GM20000 (cell line): ENCODE measurements around the gene WDR41.
"Not testable (repeated sequence)": the region's sequence is repeated elsewhere in the genome, so short reads cannot be mapped to it uniquely, and the experiment has no call there.

Experiments
- DNase-seq: peaks from one replicate; pipeline ENCODE4 v3.0.0; 2012; ENCODE audit warnings: low spot score
- TF ChIP-seq, protein P1 (sequence below): IDR thresholded peaks from 2 replicates; pipeline ENCODE4 v1.5.1; 2012; ENCODE audit warnings: mild to moderate bottlenecking, control low read depth; ENCODE audit errors: extremely low read depth, missing control alignments

WDR41 gene

DNA sequence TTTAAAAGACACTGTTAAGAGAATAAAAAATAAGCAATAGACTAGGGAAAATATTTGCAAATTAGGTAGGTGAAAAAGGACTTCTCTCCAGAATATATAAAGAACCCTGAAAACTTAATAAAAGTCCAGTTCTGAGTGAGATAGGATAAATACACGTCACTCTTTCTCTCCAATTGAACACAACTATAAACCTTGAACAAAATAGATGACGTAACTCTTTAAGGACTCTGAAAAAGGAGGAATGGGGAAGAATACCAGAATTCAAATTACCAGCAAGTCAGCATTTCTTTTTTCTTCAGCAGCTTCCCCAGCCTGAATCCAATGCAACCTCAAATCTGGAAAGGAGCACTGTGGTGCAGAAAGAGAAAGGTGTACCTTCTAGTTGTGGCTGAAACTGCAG, 6.8 kb upstream of the WDR41 start:
- no peak for DNase-seq
- TF ChIP-seq, protein P1, sequence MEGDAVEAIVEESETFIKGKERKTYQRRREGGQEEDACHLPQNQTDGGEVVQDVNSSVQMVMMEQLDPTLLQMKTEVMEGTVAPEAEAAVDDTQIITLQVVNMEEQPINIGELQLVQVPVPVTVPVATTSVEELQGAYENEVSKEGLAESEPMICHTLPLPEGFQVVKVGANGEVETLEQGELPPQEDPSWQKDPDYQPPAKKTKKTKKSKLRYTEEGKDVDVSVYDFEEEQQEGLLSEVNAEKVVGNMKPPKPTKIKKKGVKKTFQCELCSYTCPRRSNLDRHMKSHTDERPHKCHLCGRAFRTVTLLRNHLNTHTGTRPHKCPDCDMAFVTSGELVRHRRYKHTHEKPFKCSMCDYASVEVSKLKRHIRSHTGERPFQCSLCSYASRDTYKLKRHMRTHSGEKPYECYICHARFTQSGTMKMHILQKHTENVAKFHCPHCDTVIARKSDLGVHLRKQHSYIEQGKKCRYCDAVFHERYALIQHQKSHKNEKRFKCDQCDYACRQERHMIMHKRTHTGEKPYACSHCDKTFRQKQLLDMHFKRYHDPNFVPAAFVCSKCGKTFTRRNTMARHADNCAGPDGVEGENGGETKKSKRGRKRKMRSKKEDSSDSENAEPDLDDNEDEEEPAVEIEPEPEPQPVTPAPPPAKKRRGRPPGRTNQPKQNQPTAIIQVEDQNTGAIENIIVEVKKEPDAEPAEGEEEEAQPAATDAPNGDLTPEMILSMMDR: no peak

DNA sequence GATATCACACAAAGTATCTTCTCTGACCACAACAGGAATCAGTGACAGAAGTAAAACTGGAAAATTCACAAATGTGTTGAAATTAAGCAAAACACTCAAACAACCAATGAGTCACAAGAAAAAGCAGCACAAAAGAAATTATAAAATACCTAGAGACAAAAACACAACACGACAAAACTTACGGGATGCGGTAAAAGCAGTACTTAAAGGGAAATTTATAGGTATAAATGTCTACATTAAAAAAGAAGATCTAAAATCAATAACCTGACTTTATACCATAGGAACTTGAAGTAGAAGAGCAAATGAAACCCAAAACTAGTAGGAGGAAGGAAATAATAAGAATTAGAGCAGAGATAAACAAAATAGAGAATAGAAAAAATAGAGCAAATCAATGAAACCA, 2.8 kb upstream of the WDR41 start:
- TF ChIP-seq, protein P1: no peak
- no peak for DNase-seq

GRCh38 chr5:77492653-77493000, 511 bp upstream of the WDR41 start:
- TF ChIP-seq, protein P1: no peak
- DNase-seq: no peak

DNA sequence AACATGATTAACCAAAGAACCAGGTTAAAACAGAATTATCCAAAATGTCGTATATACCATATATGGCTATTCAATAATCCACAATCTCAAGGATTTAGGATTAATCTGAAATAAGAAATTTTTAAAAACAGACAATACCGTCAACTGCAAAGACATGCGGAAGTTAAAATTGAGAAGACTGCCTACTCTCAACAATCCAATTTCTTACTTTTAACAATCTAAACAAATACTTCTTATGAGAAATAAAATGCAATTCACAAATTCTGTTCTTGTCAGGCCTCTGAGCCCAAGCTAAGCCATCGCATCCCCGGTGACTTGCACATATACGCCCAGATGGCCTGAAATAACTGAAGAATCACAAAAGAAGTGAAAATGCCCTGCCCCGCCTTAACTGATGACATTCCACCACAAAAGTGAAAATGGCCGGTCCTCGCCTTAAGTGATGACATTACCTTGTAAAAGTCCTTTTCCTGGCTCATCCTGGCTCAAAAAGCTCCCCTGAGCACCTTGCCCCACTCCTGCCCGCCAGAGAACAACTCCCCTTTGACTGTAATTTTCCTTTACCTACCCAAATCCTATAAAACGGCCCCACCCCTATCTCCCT, 1.3 kb downstream of the WDR41 start:
- not testable (repeated sequence) for DNase-seq

DNA sequence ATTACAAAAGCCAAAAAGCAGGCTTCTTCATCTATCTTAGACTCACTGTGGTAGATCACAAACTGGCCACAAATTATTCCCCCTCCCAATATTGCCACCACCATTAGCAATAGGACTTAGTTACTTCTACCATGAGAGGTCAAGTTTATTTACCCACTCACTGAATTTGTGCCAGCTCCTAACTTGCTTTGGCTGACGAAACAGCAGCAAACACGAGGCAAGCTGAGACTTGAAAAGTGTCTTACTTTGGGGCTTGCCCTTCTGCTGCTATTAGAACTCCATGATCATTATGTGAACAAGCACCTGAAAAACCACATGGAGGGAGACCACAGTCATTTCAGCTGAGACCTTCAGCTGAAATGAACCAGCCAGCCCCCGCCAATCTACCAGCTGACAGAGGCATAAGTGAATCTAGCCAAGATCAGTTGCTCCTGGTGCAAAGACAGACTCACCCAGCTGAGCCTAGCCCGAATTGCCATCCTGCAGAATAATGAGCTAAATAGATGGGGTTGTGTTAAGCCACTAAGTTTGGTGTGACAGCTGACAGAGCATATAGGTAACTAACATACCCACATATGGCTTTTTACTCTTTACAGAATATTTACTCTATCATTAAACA, 5.7 kb downstream of the WDR41 start:
- TF ChIP-seq, protein P1: no peak

GRCh38 chr5:77483682-77484081, 8.4 kb downstream of the WDR41 start:
- DNase-seq: no peak
- TF ChIP-seq, protein P1: no peak

More for the DNA sequence above, 5.7 kb downstream of the WDR41 start:
- no peak for DNase-seq

- not testable (repeated sequence) for DNase-seq
Measured at GRCh38 chr5:77475041-77475440, 17.1 kb downstream of the WDR41 start.

GRCh38 chr5:77468875-77469274, 23.2 kb downstream of the WDR41 start:
- DNase-seq: not testable (repeated sequence)

GRCh38 chr5:77463905-77464304, 28.2 kb downstream of the WDR41 start:
- DNase-seq: no peak
- TF ChIP-seq, protein P1: no peak
